ENCODE measurements around the gene DGKZ.
"Not testable (repeated sequence)": the region's sequence is repeated elsewhere in the genome, so short reads cannot be mapped to it uniquely, and the experiment has no call there.

The DGKZ gene, protein sequence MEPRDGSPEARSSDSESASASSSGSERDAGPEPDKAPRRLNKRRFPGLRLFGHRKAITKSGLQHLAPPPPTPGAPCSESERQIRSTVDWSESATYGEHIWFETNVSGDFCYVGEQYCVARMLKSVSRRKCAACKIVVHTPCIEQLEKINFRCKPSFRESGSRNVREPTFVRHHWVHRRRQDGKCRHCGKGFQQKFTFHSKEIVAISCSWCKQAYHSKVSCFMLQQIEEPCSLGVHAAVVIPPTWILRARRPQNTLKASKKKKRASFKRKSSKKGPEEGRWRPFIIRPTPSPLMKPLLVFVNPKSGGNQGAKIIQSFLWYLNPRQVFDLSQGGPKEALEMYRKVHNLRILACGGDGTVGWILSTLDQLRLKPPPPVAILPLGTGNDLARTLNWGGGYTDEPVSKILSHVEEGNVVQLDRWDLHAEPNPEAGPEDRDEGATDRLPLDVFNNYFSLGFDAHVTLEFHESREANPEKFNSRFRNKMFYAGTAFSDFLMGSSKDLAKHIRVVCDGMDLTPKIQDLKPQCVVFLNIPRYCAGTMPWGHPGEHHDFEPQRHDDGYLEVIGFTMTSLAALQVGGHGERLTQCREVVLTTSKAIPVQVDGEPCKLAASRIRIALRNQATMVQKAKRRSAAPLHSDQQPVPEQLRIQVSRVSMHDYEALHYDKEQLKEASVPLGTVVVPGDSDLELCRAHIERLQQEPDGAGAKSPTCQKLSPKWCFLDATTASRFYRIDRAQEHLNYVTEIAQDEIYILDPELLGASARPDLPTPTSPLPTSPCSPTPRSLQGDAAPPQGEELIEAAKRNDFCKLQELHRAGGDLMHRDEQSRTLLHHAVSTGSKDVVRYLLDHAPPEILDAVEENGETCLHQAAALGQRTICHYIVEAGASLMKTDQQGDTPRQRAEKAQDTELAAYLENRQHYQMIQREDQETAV

GRCh38 chr11:46346886-46347636 is at the start of gene DGKZ:
DGKZ (plus strand) TSS chr11:46347463; CDS start chr11:46347660, 197 bp downstream.
- DNase-seq (ENCODE audit: low read depth) = no peak

DNA sequence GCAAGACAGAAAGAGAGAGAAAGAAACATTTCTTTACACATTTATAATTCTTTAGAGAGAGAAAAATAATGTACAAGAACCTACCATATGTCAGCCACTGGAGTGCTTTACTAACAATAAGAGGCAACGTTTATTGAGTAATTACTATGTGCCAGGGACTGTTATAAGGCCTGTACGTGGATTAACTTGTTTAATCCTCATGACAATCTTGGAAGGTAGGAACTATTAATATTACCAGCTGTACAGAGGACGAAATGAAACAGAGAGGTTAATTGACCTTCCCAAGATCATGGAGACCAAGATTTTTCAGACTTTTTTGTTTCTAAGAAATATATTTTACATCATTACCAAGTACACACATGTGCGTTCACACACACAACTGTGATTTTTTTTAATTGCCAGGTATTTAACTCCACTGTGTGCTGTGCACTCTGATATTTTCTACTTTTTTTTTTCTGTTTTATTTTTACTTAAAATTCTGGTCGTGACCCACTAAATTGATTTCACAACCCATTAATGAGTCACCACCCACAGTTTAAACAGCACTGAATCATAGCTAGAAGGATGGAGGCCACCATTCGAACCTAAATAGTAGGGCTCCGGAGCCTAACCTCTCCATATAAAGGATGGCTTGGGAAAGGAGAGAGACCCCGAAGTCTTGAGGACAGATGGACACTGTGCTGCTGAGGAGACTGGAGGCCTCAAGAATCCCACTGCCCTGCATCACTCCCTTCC is 48.4 kb upstream of the DGKZ start:
- DNase-seq (ENCODE audit: low read depth) = no peak

DNA sequence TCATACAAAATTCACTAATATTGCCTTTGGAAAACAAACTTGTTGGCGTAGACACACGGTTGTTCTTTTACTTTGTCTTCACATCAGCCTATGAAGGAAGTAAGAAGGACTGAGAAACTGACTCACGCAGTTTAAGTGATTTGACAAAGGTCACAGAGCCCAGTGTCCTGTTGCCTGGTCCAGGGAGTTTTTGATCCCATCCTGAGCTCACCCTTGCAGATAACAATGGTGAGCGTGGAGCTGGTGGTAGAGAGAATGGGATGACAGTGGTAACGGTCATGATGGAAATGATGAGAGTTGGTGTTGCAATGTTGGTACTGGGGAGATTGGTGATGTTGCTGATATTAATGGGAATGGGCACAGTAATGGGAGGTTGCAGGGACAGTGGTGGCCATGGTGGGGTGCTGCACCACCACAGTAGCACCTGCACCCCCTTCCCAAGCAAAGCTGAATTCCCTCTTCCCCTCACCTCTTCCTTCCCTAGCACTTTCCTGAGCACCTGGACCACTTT is 47.8 kb upstream of the DGKZ start:
- DNase-seq (ENCODE audit: low read depth) = no peak

- no peak for DNase-seq (ENCODE audit: low read depth)
Measured at GRCh38 chr11:46300270-46300669, 47.0 kb upstream of the DGKZ start.

DNA sequence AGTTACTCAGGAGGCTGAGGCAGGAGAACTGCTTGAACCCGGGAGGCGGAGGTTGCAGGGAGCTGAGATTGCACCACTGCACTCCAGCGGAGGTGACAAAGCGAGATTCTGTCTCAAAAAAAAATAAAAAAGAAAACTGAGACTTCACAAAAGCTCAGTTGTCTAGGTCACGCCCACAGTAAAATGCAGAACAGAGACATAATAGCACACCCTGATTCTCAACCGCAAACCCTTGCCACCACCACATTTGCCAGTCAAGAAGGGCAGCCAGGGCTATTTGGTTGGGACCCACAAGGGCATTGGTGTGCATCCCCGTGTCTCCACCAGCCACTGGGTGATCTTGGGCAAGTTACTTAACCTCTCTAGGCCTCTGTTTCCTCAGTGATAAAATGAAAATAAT is 44.4 kb upstream of the DGKZ start:
- DNase-seq (ENCODE audit: low read depth) = no peak

DNA sequence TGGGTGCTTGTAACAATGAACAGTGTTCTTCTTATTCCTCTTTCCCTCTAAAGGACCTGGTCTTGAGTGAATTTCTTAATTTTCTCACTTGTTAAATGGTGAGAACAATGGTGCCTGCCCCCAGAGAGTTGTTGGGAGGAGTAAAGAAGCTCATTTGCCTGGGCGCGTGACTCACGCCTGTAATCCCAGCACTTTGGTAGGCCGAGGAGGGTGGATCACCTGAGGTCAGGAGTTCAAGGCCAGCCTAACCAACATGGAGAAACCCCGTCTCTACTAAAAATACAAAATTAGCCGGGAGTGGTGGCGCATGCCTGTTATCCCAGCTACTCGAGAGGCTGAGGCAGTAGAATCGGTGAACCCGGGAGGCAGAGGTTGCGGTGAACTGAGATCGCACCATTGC is 43.2 kb upstream of the DGKZ start:
- not testable (repeated sequence) for DNase-seq (ENCODE audit: low read depth)

DNA sequence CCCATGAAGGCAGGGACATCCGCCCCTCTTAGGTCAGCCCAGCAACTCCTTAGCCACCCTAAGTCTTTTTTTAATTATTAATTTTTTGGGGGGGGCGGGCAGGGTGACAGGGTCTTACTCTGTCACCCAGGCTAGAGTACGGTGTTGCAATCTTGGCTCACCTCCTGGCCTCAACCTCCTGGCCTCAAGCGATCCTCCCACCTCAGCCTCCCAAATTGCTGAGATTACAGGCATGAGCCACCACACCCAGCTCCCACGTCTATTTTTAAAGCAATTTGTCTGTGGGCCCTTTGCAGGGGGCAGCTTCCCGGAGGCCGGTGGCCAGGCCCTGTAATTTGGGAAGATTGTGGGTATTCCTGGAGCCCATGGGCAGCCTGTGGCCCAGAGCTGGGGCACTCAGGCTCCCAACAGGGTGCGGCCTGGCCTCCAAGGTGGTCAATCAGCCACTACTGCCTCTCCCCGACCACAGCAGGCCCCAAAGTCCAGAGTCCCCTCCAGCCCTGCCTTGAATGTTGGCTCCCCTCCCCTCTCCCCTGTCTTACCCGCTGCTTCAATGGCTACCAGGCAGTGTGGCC is 42.6 kb upstream of the DGKZ start:
- no peak for DNase-seq (ENCODE audit: low read depth)

- DNase-seq (ENCODE audit: low read depth) = no peak
Measured at GRCh38 chr11:46305295-46305694, 42.0 kb upstream of the DGKZ start.

- DNase-seq (ENCODE audit: low read depth) = no peak
Measured at GRCh38 chr11:46306296-46306853, 40.9 kb upstream of the DGKZ start.

DNA sequence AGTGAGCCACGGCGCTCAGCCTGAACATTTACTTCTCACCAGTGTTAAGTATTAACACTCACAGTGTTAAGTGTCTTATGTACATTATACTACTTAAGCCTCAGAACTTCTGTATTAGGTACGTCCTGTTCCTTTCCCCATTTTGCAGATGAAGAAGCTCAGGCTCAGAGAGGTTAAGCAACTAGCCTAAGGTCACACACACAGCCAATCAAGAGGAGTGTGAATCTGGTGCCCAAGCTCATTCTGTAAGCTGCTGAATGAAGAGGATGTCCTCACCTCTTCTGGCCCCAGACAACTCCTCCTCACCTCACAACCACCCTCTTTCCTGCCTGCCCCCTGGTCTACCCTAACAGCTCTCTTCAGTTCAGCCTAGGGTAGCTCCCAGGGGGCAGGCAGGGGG is 39.9 kb upstream of the DGKZ start:
- DNase-seq (ENCODE audit: low read depth) = no peak

DNA sequence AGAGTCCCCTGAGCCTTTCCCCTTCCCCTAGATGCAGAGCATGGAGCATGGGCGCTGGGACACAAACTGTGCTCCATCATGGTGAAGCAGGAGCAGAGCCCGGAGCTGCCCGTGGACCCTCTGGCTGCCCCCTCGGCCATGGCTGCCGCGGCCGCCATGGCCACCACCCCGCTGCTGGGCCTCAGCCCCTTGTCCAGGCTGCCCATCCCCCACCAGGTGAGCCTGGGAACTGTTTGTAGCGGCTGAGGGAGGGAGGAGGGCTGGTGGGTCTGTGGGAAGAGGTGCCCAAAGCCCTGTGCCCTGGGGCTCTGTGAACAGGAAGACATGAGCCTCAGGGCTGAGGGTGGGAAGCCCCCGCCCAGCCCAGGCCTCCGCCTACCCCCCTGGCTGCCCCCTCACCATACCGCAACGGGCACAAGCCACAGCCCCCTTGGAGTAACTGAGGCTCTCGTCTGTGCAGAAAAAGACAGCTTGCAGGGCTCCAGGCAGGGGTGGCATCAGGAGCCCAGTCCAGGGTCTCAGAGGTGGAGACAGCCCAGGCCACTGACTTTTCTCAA is 39.4 kb upstream of the DGKZ start:
- no peak for DNase-seq (ENCODE audit: low read depth)

DNA sequence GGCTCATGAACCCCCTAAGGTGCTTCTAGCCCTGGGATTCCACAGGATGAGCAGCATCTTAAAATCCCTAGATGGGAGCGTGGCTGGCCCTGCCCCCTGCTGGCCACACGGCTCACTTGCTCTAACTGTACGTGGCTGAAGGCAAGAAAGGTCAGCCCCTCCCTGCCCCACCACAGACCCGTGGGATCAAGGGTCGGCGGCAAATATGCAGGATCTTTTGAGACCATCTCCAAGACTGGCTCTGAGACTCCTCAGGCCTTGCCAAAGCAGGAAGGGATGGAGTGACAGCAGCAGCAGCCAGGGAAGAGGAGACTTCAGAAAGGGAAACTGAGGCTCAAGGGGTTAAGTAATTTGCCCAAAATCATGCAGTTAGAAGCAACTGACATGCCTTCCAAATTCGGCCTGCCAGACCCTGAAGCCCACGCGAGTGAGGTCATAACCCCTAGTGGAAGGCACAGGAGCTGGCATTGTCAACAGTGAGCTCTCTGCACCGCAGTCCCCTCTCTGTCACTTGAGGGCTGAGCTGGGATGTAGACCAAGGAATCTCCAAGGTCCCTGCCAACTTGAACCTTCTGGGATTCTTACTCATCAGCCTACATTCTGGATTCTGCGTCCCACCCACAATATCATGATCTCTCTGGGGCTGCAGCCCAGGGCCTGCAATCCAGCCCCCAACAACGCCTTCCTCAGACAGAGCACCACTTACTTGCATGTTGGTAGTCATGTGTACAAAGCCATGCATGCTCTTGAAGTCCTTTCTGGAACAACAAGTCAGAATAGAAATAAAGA is 38.4 kb upstream of the DGKZ start:
- DNase-seq (ENCODE audit: low read depth) = no peak

DNA sequence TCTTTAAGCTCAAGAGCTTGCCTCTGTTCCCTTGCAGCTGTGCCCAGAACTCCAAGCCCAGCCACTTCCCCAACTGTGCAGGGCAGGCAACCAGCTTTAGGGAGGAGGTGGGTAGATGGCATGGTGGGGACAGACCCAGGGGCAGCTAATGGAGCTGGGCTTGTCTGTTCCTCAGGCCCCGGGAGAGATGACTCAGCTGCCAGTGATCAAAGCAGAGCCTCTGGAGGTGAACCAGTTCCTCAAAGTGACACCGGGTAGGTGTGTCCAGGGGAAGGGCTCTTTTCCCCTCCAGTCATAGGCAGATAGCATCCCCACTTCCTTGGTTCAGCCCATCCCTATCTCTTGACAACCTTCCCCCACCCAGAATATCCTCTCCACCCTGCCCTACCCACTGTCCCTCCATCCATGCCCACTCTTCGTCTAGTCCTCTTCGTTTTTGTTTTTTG is 37.4 kb upstream of the DGKZ start:
- DNase-seq (ENCODE audit: low read depth) = no peak

GRCh38 chr11:46315033-46315738 is 32.1 kb upstream of the DGKZ start:
- DNase-seq (ENCODE audit: low read depth) = no peak

DNA sequence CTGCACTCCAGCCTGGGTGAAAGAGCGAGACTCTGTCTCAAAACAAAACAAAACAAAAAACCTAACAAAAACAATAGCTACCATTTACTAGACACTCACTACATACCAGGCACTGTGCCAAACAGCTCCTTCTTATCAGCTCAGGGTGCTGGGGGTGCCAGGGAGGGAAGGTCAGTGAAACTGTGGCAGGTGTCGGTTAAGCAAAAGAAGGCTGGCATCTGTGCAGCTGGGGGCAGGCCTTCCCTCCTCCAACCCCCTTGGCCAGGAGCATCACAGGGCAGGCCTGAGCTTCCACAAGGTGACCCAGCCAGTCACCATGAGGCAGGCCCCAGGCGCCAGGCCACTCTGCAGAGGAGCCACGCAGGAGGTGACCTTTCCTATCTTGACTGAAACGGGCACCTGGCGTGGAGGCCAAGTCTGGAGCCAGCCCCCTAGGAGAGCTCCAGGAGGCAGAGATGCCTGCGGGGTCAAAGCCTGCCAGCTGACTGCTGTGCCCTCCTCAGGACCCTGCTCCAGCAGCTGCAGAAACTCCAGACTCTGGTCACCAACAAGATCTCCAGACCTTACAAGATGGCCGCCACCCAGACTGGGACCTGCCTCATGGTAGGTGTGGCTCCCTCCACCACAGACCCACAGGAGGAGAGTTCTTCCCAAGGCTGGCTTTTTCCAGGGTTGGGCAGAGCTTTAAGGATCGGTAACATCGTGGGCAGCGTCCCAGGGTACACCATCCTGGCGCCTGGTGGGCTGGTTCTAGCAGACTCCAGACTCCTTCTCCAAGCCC is 31.3 kb upstream of the DGKZ start:
- no peak for DNase-seq (ENCODE audit: low read depth)

DNA sequence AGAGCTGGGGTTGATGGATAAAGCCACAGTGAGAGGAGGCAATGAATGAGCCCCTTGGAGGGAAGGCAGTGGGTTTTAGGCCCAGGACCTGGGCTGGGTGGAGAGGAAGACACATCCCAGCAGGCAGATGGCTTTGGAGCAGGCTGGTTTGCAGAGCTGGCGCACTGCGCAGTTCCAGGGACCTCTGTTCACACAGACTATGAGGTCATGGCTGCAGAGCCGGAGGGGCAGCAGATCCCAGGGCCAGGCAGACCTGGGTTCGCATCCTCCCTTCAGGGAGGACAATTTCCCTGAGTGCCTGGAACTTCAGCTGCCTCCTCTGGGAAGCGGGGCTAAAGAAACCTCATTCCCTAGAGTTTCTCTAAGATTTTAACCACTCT is 28.2 kb upstream of the DGKZ start:
- DNase-seq (ENCODE audit: low read depth) = no peak

DNA sequence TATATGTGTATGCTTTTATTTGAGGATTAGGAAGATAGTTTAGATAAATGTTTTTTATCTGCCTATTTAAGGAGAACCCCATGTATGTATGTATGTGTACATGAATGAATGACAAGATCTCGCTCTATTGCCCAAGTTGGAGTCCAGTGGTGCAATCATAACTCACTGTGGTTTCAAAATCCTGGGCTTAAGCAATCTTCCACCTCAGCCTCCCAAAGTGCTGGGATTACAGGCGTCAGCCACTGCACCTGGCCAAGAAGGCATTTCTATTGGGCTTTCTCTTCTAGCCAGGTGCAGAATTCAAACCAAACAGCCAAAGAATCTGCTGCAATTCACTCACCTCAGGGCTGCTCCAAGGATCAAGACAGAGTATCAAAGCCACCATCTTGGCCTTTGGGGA is 25.5 kb upstream of the DGKZ start:
- DNase-seq (ENCODE audit: low read depth) = no peak

GRCh38 chr11:46322759-46323158 is 24.5 kb upstream of the DGKZ start:
- DNase-seq (ENCODE audit: low read depth) = no peak

All from non-pigmented ciliary epithelial cell (primary cell).